GM06990 (cell line): ENCODE data around the gene MAGI1.

Source experiments
- DNase-seq: peaks from one replicate; pipeline ENCODE4 v3.0.0-alpha.2; 2011; ENCODE audit not compliant: insufficient read length; ENCODE audit errors: extremely low read depth
- H3K27me3 ChIP-seq: replicated peaks from 2 replicates; pipeline ENCODE4 v1.6.0; 2011; ENCODE audit warnings: low read length; ENCODE audit not compliant: control insufficient read depth, insufficient read depth
- H3K36me3 ChIP-seq: 2 replicates; pipeline ENCODE4 v1.5.1; 2011; ENCODE audit warnings: low read length; ENCODE audit not compliant: control insufficient read depth, insufficient read depth
- H3K4me3 ChIP-seq: replicated peaks from 2 replicates; pipeline ENCODE4 v1.5.1; 2011; ENCODE audit warnings: low read depth, mild to moderate bottlenecking, control low read depth, low read length
- CTCF ChIP-seq: IDR thresholded peaks from 2 replicates; pipeline ENCODE4 v1.5.1; 2011; ENCODE audit warnings: low read length, control low read depth, mild to moderate bottlenecking, inconsistent platforms; ENCODE audit not compliant: insufficient read depth, poor library complexity, severe bottlenecking

Gene MAGI1

GRCh38 chr3:65603631-65604030 lies 435.1 kb downstream of the MAGI1 start:
- H3K27me3 ChIP-seq: no peaks in the 10 kb centered on the region

DNA sequence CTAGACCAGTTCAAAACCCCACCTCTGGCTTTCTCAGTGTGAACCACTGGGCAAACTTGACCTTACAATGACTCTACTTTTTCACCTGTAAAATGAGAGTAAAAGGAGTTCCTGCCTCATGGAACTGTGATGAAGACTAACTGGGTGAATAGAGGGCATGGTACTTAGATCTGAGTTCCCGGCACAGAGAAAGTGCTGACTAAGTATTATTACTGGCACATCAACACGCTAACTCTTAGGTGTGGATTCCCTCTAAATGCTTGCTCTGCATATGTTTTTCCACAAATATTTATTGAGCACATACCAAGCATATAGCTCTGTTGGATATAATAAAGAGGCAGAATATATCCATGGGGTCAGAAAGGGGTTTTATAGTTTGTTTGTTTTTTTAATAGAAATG lies 437.8 kb downstream of the MAGI1 start:
- H3K36me3 ChIP-seq: no peaks in the 10 kb centered on the region
- H3K4me3 ChIP-seq: no peak overlapping the region
- H3K27me3 ChIP-seq: no peaks in the 10 kb centered on the region
- TF ChIP-seq CTCF: no peak
- no peak for DNase-seq

More at GRCh38 chr3:65603631-65604030, 435.1 kb downstream of the MAGI1 start:
- no peaks in the 10 kb centered on the region for H3K36me3 ChIP-seq
- TF ChIP-seq CTCF: no peak
- H3K4me3 ChIP-seq: no peak overlapping the region
- DNase-seq: no peak

- H3K4me3 ChIP-seq: no peak overlapping the region
- no peaks in the 10 kb centered on the region for H3K36me3 ChIP-seq
- TF ChIP-seq CTCF: no peak
- DNase-seq: no peak
- no peaks in the 10 kb centered on the region for H3K27me3 ChIP-seq
Observed at GRCh38 chr3:65597952-65598413, 440.7 kb downstream of the MAGI1 start.

GRCh38 chr3:65597226-65597951 lies 441.3 kb downstream of the MAGI1 start:
- Histone ChIP-seq H3K36me3 (no peaks in the 10 kb centered on the region), H3K4me3 (no peak overlapping the region), H3K27me3 (no peaks in the 10 kb centered on the region)
- no peak for TF ChIP-seq CTCF
- no peak for DNase-seq

- no peak for TF ChIP-seq CTCF
- no peak for DNase-seq
Observed at GRCh38 chr3:65596571-65597225, 442.0 kb downstream of the MAGI1 start.

DNA sequence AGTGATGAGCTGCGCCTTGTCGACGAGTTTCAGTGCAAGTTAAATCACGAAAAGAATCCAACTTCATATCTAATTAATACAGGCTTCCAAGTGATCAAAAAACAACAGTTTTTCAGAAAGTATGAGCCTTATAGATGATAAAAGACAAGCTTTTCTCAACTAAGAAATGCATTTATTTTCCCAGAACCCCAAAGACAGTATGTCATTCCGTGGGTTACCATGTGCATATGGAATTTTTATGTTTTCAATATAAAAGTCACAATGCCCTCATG lies 442.8 kb downstream of the MAGI1 start:
- H3K27me3 ChIP-seq: no peaks in the 10 kb centered on the region
- H3K36me3 ChIP-seq: no peaks in the 10 kb centered on the region
- no peak overlapping the region for H3K4me3 ChIP-seq
- no peak for TF ChIP-seq CTCF
- DNase-seq: no peak

More at GRCh38 chr3:65596571-65597225, 442.0 kb downstream of the MAGI1 start:
- no peaks in the 10 kb centered on the region for H3K27me3 ChIP-seq
- no peak overlapping the region for H3K4me3 ChIP-seq
- H3K36me3 ChIP-seq: no peaks in the 10 kb centered on the region
